HEK293T (cell line): ENCODE data around the gene EPHB2.

Source experiments
- ARNT ChIP-seq: fragments of 450-650 bp; IDR thresholded peaks from 2 replicates; pipeline ENCODE4 v1.6.1; 2017; ENCODE audit warnings: mild to moderate bottlenecking
- CTBP1 ChIP-seq: fragments of 450-650 bp; IDR thresholded peaks from 2 replicates; pipeline ENCODE4 v1.6.1; 2016; ENCODE audit warnings: borderline replicate concordance
- HDGF ChIP-seq: fragments of 450-650 bp; IDR thresholded peaks from 2 replicates; pipeline ENCODE4 v1.6.1; 2017; ENCODE audit warnings: antibody characterized with exemption, borderline replicate concordance
- TARDBP ChIP-seq: fragments of 450-650 bp; IDR thresholded peaks from 2 replicates; pipeline ENCODE4 v1.6.1; 2016

- TF ChIP-seq HDGF: no peak
- TF ChIP-seq ARNT: no peak
- no peak for TF ChIP-seq CTBP1
- no peak for TF ChIP-seq TARDBP
Measured at GRCh38 chr1:22852144-22852655, 141.6 kb downstream of the EPHB2 start.
